ENCODE results near the gene CEP97.

- TF ChIP-seq POLR2A (IDR thresholded peaks at IDR 0.05; ENCODE audit: low read length) (no peak), GATA1 (IDR thresholded peaks at IDR 0.05; ENCODE audit: low read depth, low read length) (no peak)
Measured at GRCh38 chr3:101802179-101802578, 77.8 kb downstream of the CEP97 start.
